B cell (primary cell): ENCODE measurements around the gene FAIM2. TPM values are rescaled to one million over a fixed set of nuclear protein-coding genes. Genes with fewer than 3 reads are reported as not detected.
"Not testable (repeated sequence)": the region's sequence is repeated elsewhere in the genome, so short reads cannot be mapped to it uniquely, and the experiment has no call there.

Experiments
- ATAC-seq: fragments of 200-7000 bp; cut with Tn5 transposase; one replicate; pipeline ENCODE4 v1.10.0; 2021; ENCODE audit warnings: low read depth, mild to moderate bottlenecking, moderate number of reproducible peaks, moderate library complexity
- CTCF ChIA-PET: fragments of 350-600 bp; sonication (Branson Sonifier 250); formaldehyde crosslinking; loops from one replicate; lab custom pipeline; 2021; ENCODE audit warnings: antibody characterized with exemption, inconsistent platforms; lab: Charles Lee
- POLR2A ChIA-PET: fragments of 350-600 bp; sonication (Branson Sonifier 250); formaldehyde crosslinking; loops from one replicate; lab custom pipeline; 2021; ENCODE audit warnings: antibody characterized with exemption; lab: Charles Lee
- DNase-seq: peaks from one replicate; pipeline ENCODE4 v3.0.0; 2013
- H2AFZ ChIP-seq: 2 replicates; pipeline ENCODE4 v1.6.1; 2012; ENCODE audit warnings: mild to moderate bottlenecking, low read depth, low read length; ENCODE audit not compliant: insufficient read depth, poor library complexity, severe bottlenecking
- H3K27ac ChIP-seq, 2 donors: 1 replicate in 1 of 2; 2 replicates in 1 of 2; pipeline ENCODE4 v1.5.1; 2012 to 2013; ENCODE audit warnings: low read length in 2 of 2, mild to moderate bottlenecking in 2 of 2, moderate library complexity in 1 of 2
- H3K27me3 ChIP-seq, 4 experiments: fragments of 200-600 bp in 1 of 4; sonication (generic) in 1 of 4; replicated peaks in 1 of 4; 1 replicate in 2 of 4; 2 replicates in 2 of 4; pipeline versions ENCODE4 v1.6.1 to v1.7.0; 2013 to 2016; ENCODE audit warnings: low read length in 3 of 4, mild to moderate bottlenecking in 2 of 4, mixed read lengths in 1 of 4, moderate library complexity in 1 of 4; ENCODE audit not compliant: insufficient read depth in 4 of 4, control insufficient read depth in 3 of 4; ENCODE audit errors: control extremely low read depth in 1 of 4
- H3K36me3 ChIP-seq, 2 experiments: replicated peaks in 1 of 2; 1 replicate in 1 of 2; 2 replicates in 1 of 2; pipeline versions ENCODE4 v1.6.1 to v1.7.1; 2013; ENCODE audit warnings: low read length in 1 of 2; ENCODE audit not compliant: insufficient read depth in 2 of 2, control insufficient read depth in 1 of 2; ENCODE audit errors: control extremely low read depth in 1 of 2, extremely low read depth in 1 of 2
- H3K4me1 ChIP-seq, 2 donors: fragments of 200-600 bp in 1 of 2; sonication (generic) in 1 of 2; 1 replicate in 1 of 2; 2 replicates in 1 of 2; pipeline versions ENCODE4 v1.5.1 to v1.6.1; 2013 to 2017; ENCODE audit warnings: low read length in 2 of 2; ENCODE audit not compliant: control insufficient read depth in 2 of 2, insufficient read depth in 2 of 2
- H3K4me2 ChIP-seq: replicated peaks from 2 replicates; pipeline ENCODE3; 2012; ENCODE audit warnings: mild to moderate bottlenecking, low read depth, low read length; ENCODE audit not compliant: poor library complexity, severe bottlenecking
- H3K4me3 ChIP-seq, 5 experiments: fragments of 200-600 bp in 1 of 5; sonication (generic) in 1 of 5; 1 replicate in 3 of 5; 2 replicates in 2 of 5; pipeline versions ENCODE4 v1.5.1 to v1.7.0; 2011 to 2016; ENCODE audit warnings: low read length in 4 of 5, mild to moderate bottlenecking in 4 of 5, low read depth in 2 of 5, control low read depth in 1 of 5, moderate library complexity in 1 of 5; ENCODE audit not compliant: insufficient read depth in 1 of 5; ENCODE audit errors: control extremely low read depth in 1 of 5, extremely low read depth in 1 of 5
- H3K79me2 ChIP-seq: fragments of 200-600 bp; sonication (generic); one replicate; pipeline ENCODE4 v1.6.0; 2016; ENCODE audit warnings: low read length; ENCODE audit not compliant: control insufficient read depth, insufficient read depth
- H3K9ac ChIP-seq: fragments of 200-600 bp; sonication (generic); 2 replicates; pipeline ENCODE4 v1.6.1; 2017; ENCODE audit warnings: mild to moderate bottlenecking, low read length, moderate library complexity
- H3K9me3 ChIP-seq, 3 donors: one replicate each; pipeline versions ENCODE4 v1.6.1 to v1.7.1; 2013; ENCODE audit warnings: low read length in 2 of 3; ENCODE audit not compliant: control insufficient read depth in 2 of 3, insufficient read depth in 1 of 3; ENCODE audit errors: control extremely low read depth in 1 of 3
- H4K20me1 ChIP-seq: 2 replicates; pipeline ENCODE4 v1.6.0; 2012; ENCODE audit warnings: mild to moderate bottlenecking, low read length; ENCODE audit not compliant: insufficient read depth, control insufficient read depth, poor library complexity, severe bottlenecking
- H3K27ac Mint-ChIP-seq: one replicate; pipeline ENCODE4 v1.8.0; 2021; ENCODE audit warnings: mixed read lengths
- H3K27me3 Mint-ChIP-seq: one replicate; pipeline ENCODE4 v1.8.0; 2021; ENCODE audit warnings: mixed read lengths
- H3K4me1 Mint-ChIP-seq: one replicate; pipeline ENCODE4 v1.8.0; 2021; ENCODE audit warnings: mixed read lengths
- H3K4me3 Mint-ChIP-seq: one replicate; pipeline ENCODE4 v1.8.0; 2021; ENCODE audit warnings: mixed read lengths
- H3K9me3 Mint-ChIP-seq: one replicate; pipeline ENCODE4 v1.8.0; 2022; ENCODE audit warnings: mixed read lengths; ENCODE audit not compliant: insufficient read depth
- CTCF ChIP-seq: fragments of 200-600 bp; IDR thresholded peaks from one replicate; pipeline ENCODE4 v1.8.0; 2022; ENCODE audit warnings: antibody characterized with exemption, mild to moderate bottlenecking
- EZH2 ChIP-seq: IDR thresholded peaks from 2 replicates; pipeline ENCODE4 v1.6.1; 2012; ENCODE audit warnings: borderline replicate concordance, low read depth, mild to moderate bottlenecking, moderate library complexity, low read length; ENCODE audit not compliant: insufficient read depth, poor library complexity, severe bottlenecking
- whole genome bisulfite sequencing: methylation state at CpG from one replicate; pipeline ENCODE4 v1.1.5; 2013; ENCODE audit warnings: missing lambda C conversion rate; ENCODE audit not compliant: insufficient coverage; 5-methylcytosine and 5-hydroxymethylcytosine counted together
- intact Hi-C: fragments of 100-400 bp; cut with micrococcal nuclease; formaldehyde crosslinking; loops from one replicate; pipeline ENCODE4 v1.10.0; 2022
- polyA plus RNA-seq: library from polyadenylated mRNA; depleted of rRNA; stranded (reverse); fragments of >200 nt; gene quantifications from 2 replicates; pipeline ENCODE4 v1.2.3, GENCODE V29; 2012
- total RNA-seq, 2 donors: library from RNA; stranded (reverse); fragments of 120-200 nt in 1 of 2; gene quantifications; 1 replicate in 1 of 2; 2 replicates in 1 of 2; pipeline versions ENCODE4 v1.2.3 to v1.2.4, GENCODE V29; 2013 to 2022

Gene FAIM2
- total and polyA plus RNA-seq, 2 donors (not counting 1 experiment from before 2014, with no cell fraction given): not detected

GRCh38 chr12:49880756-49881414 is 22.8 kb downstream of the FAIM2 start:
- no peak overlapping the region for H3K9ac ChIP-seq
- Mint-ChIP-seq H3K4me1 (no peaks in the 10 kb centered on the region), H3K27me3 (peaks cover 20% of the 10 kb centered on the region), H3K9me3 (peaks cover 13% of the 10 kb centered on the region), H3K27ac (no peak overlapping the region), H3K4me3 (no peak overlapping the region)
- 96% methylated on average over 5 of the region's 5 CpGs for WGBS
- H4K20me1 ChIP-seq: no peaks in the 10 kb centered on the region
- no peak for ATAC-seq
- no peak overlapping the region for H2AFZ ChIP-seq
- no peak for DNase-seq
- H3K4me2 ChIP-seq: no peak overlapping the region
- no peaks in the 10 kb centered on the region for H3K9me3 ChIP-seq
- TF ChIP-seq CTCF (no peak), EZH2 (no peak)
- H3K27ac ChIP-seq: no peak overlapping the region
- H3K27me3 ChIP-seq: peaks cover 0 to 6% (median 0%) of the 10 kb centered on the region in 4 experiments
- no peaks in the 10 kb centered on the region for H3K79me2 ChIP-seq
- ChIA-PET CTCF (interaction anchor here (0.5 to 1.0 kb wide), 3 partner anchors 12 to 140 kb away, joined by 3 read pairs; partner anchors contain the start of gene TMBIM6), POLR2A (no interaction called here)
- intact Hi-C loops: no loop called here
- H3K4me1 ChIP-seq: no peaks in the 10 kb centered on the region
- H3K4me3 ChIP-seq: no peak overlapping the region
- H3K36me3 ChIP-seq: no peaks in the 10 kb centered on the region

GRCh38 chr12:49879065-49879464 is 24.6 kb downstream of the FAIM2 start:
- ATAC-seq, H3K4me2 ChIP-seq, H3K9ac ChIP-seq, H3K4me1 Mint-ChIP-seq, H3K79me2 ChIP-seq, H3K27me3 Mint-ChIP-seq, POLR2A ChIA-PET, H3K4me1 ChIP-seq, H3K36me3 ChIP-seq, intact Hi-C loops, H3K9me3 ChIP-seq, H3K27me3 ChIP-seq, H3K27ac ChIP-seq, H3K4me3 ChIP-seq, CTCF ChIA-PET, H2AFZ ChIP-seq, H3K27ac Mint-ChIP-seq, H3K4me3 Mint-ChIP-seq, DNase-seq, H4K20me1 ChIP-seq: not testable (repeated sequence)
- H3K9me3 Mint-ChIP-seq: peaks cover 13% of the 10 kb centered on the region
- WGBS: 95% methylated on average over 2 of the region's 2 CpGs
